ENCODE results near the gene ELAVL3.

The ELAVL3 gene

GRCh38 chr19:11405846-11406643 is 74.8 kb downstream of the ELAVL3 start:
- DNase-seq: peak in 1 of 4 experiments; percentile 33

GRCh38 chr19:11404588-11405222 is 76.1 kb downstream of the ELAVL3 start:
- no peak for DNase-seq

GRCh38 chr19:11401808-11402543 is 78.9 kb downstream of the ELAVL3 start:
- no peak for DNase-seq

Data from suppressor macrophage (primary cell).